SK-N-SH (cell line): ENCODE measurements around the gene CKS1B. TPM values are rescaled to one million over a fixed set of nuclear protein-coding genes. Genes with fewer than 3 reads are reported as not detected.

Source experiments
- CTCF ChIA-PET: fragments of 300-600, 350-600 bp; formaldehyde crosslinking; extraction: SDS; loops from one replicate; lab custom pipeline; 2021; lab: Yijun Ruan, JAX
- POLR2A ChIA-PET: fragments of 350-600 bp; sonication (Branson Sonifier 250); formaldehyde crosslinking; extraction: SDS; loops from one replicate; lab custom pipeline; 2020; ENCODE audit warnings: antibody characterized with exemption, inconsistent platforms; lab: Yijun Ruan, JAX
- DNase-seq: peaks from one replicate; pipeline ENCODE4 v3.0.0; 2012
- H2AFZ ChIP-seq: fragments of 200-600 bp; sonication (generic); 2 replicates; pipeline ENCODE4 v1.8.1; 2016; ENCODE audit warnings: antibody characterized with exemption, mild to moderate bottlenecking, low read depth
- H3F3A ChIP-seq: fragments of 200-600 bp; sonication (generic); replicated peaks from 2 replicates; pipeline ENCODE3; 2016; ENCODE audit warnings: antibody characterized with exemption, mild to moderate bottlenecking; ENCODE audit not compliant: insufficient read depth
- H3K27ac ChIP-seq, 2 experiments: fragments of 200-500 bp in 1 of 2; fragments of 200-600 bp in 1 of 2; sonication (Bioruptor generic) in 1 of 2; sonication (generic), shearing (Covaris generic) in 1 of 2; 2 replicates each; pipeline versions ENCODE4 v1.5.1 to v1.6.1; 2014 to 2016; ENCODE audit warnings: low read depth in 2 of 2, inconsistent platforms in 1 of 2, low read length in 1 of 2, mild to moderate bottlenecking in 1 of 2, mixed read lengths in 1 of 2
- H3K27me3 ChIP-seq: fragments of 200-600 bp; sonication (generic), shearing (Covaris generic); 2 replicates; pipeline ENCODE4 v1.6.1; 2016; ENCODE audit warnings: mixed run types; ENCODE audit not compliant: insufficient read depth
- H3K36me3 ChIP-seq, 2 experiments: fragments of 200-500 bp in 1 of 2; fragments of 200-600 bp in 1 of 2; sonication (Bioruptor generic) in 1 of 2; sonication (generic) in 1 of 2; replicated peaks in 1 of 2; 2 replicates each; pipeline versions ENCODE3 to v1.5.1; 2014 to 2016; ENCODE audit warnings: low read length in 1 of 2, mild to moderate bottlenecking in 1 of 2; ENCODE audit not compliant: insufficient read depth in 2 of 2, control insufficient read depth in 1 of 2
- H3K4me1 ChIP-seq, 2 experiments: fragments of 200-500 bp in 1 of 2; fragments of 200-600 bp in 1 of 2; sonication (Bioruptor generic) in 1 of 2; sonication (generic), shearing (Covaris generic) in 1 of 2; 2 replicates each; pipeline versions ENCODE4 v1.5.1 to v1.6.1; 2014 to 2016; ENCODE audit warnings: low read depth in 1 of 2, low read length in 1 of 2, mixed run types in 1 of 2; ENCODE audit not compliant: insufficient read depth in 2 of 2, control insufficient read depth in 1 of 2
- H3K4me2 ChIP-seq: fragments of 200-600 bp; sonication (generic), shearing (Covaris generic); 2 replicates; pipeline ENCODE4 v1.6.1; 2017; ENCODE audit warnings: mixed run types
- H3K4me3 ChIP-seq, 2 experiments: fragments of 200-500 bp in 1 of 2; fragments of 200-600 bp in 1 of 2; sonication (Bioruptor generic) in 1 of 2; sonication (generic), shearing (Covaris generic) in 1 of 2; 2 replicates each; pipeline versions ENCODE4 v1.5.1 to v1.8.1; 2014 to 2016; ENCODE audit warnings: low read depth in 2 of 2, inconsistent platforms in 1 of 2, low read length in 1 of 2, mild to moderate bottlenecking in 1 of 2, mixed read lengths in 1 of 2, moderate library complexity in 1 of 2
- H3K79me2 ChIP-seq: fragments of 200-600 bp; sonication (generic); 2 replicates; pipeline ENCODE4 v1.8.1; 2017; ENCODE audit warnings: mild to moderate bottlenecking; ENCODE audit not compliant: insufficient read depth
- H3K9ac ChIP-seq: fragments of 200-600 bp; sonication (generic); 2 replicates; pipeline ENCODE4 v1.6.1; 2017; ENCODE audit warnings: mixed run types
- H3K9me2 ChIP-seq: fragments of 200-600 bp; sonication (generic); 2 replicates; pipeline ENCODE4 v1.6.1; 2017; ENCODE audit warnings: mixed run types
- H3K9me3 ChIP-seq: fragments of 200-600 bp; sonication (generic); 2 replicates; pipeline ENCODE4 v1.6.1; 2017; ENCODE audit warnings: mixed run types, mild to moderate bottlenecking, moderate library complexity
- H4K20me1 ChIP-seq: fragments of 200-600 bp; sonication (generic); 2 replicates; pipeline ENCODE4 v1.6.1; 2017; ENCODE audit warnings: mild to moderate bottlenecking, mixed run types; ENCODE audit not compliant: insufficient read depth
- CTCF ChIP-seq: fragments of 200-600 bp; sonication (generic); IDR thresholded peaks from 2 replicates; pipeline ENCODE4 v1.6.1; 2017; ENCODE audit warnings: antibody characterized with exemption, mild to moderate bottlenecking, moderate library complexity
- ELF1 ChIP-seq: IDR thresholded peaks from 2 replicates; pipeline ENCODE4 v1.4.0; 2012
- EZH2phosphoT487 ChIP-seq: fragments of 200-600 bp; sonication (generic); IDR thresholded peaks from 2 replicates; pipeline ENCODE4 v1.6.1; 2017; ENCODE audit warnings: low read depth, mixed run types, mild to moderate bottlenecking, antibody characterized with exemption, moderate library complexity, borderline replicate concordance
- FOSL2 ChIP-seq: IDR thresholded peaks from 2 replicates; pipeline ENCODE4 v1.4.0; 2012; ENCODE audit warnings: low read depth, mild to moderate bottlenecking, moderate library complexity, borderline replicate concordance
- FOXJ3 ChIP-seq: sonication (generic); formaldehyde crosslinking; IDR thresholded peaks from 2 replicates; pipeline ENCODE4 v1.5.1; 2020; ENCODE audit warnings: mild to moderate bottlenecking, missing genetic modification reagents
- FOXM1 ChIP-seq: IDR thresholded peaks from 2 replicates; pipeline ENCODE4 v1.4.0; 2012; ENCODE audit warnings: low read depth, mild to moderate bottlenecking
- IRF3 ChIP-seq: fragments of 150-350 bp; IDR thresholded peaks from 2 replicates; pipeline ENCODE4 v1.6.1; 2016; ENCODE audit warnings: mild to moderate bottlenecking, low read depth, low read length
- JUND ChIP-seq: IDR thresholded peaks from 2 replicates; pipeline ENCODE4 v1.4.0; 2012
- MEF2A ChIP-seq: IDR thresholded peaks from 2 replicates; pipeline ENCODE4 v1.4.0; 2012; ENCODE audit warnings: low read depth, borderline replicate concordance
- RAD21 ChIP-seq: IDR thresholded peaks from 2 replicates; pipeline ENCODE4 v1.6.1; 2012; ENCODE audit warnings: mild to moderate bottlenecking, low read length
- REST ChIP-seq: IDR thresholded peaks from 2 replicates; pipeline ENCODE4 v1.6.1; 2012; ENCODE audit warnings: mild to moderate bottlenecking, low read depth, low read length, moderate library complexity
- SMC3 ChIP-seq: IDR thresholded peaks from 2 replicates; pipeline ENCODE4 v1.6.1; 2012; ENCODE audit warnings: low read depth, low read length, improper control_type of control experiment
- TEAD4 ChIP-seq: IDR thresholded peaks from 2 replicates; pipeline ENCODE4 v1.4.0; 2012; ENCODE audit warnings: mild to moderate bottlenecking, borderline replicate concordance; ENCODE audit not compliant: insufficient read depth
- ZBTB33 ChIP-seq: IDR thresholded peaks from 2 replicates; pipeline ENCODE4 v1.4.0; 2012; ENCODE audit warnings: low read depth, borderline replicate concordance
- WGBS: methylation state at CpG from one replicate; pipeline ENCODE4 v1.1.6; 2017; ENCODE audit warnings: low lambda C conversion rate; 5-methylcytosine and 5-hydroxymethylcytosine counted together
- polyA plus RNA-seq, 3 experiments: library from polyadenylated mRNA; depleted of rRNA; stranded (reverse); fragments of >200 nt; gene quantifications; 2 replicates each; pipeline ENCODE4 v1.2.3, GENCODE V29; 2012

The CKS1B gene
- polyA plus RNA-seq, 1 of the 3 experiments (the other 2 are of a cell fraction): 308 TPM

GRCh38 chr1:154953611-154954038, 20.9 kb upstream of the CKS1B start:
- no peak overlapping the region for H3K4me2 ChIP-seq
- no peak overlapping the region for H3K9ac ChIP-seq
- no peak overlapping the region for H3K27ac ChIP-seq
- CTCF ChIA-PET: interaction anchor here (1.2 to 37.5 kb wide), 5 partner anchors 45 to 284 kb away, joined by 3 to 640 read pairs (median 6); partner anchors contain the start of genes LENEP and ZBTB7B
- peaks cover 0 to 42% of the 10 kb centered on the region in 2 experiments; a peak in 3 of 4 replicates for H3K4me1 ChIP-seq
- H4K20me1 ChIP-seq: no peaks in the 10 kb centered on the region
- TF ChIP-seq EZH2phosphoT487 (no peak), SMC3 (no peak), IRF3 (no peak), CTCF (no peak), RAD21 (no peak), FOXM1 (no peak), ZBTB33 (no peak), TEAD4 (no peak), FOSL2 (no peak), ELF1 (no peak), REST (no peak), MEF2A (no peak), JUND (no peak), FOXJ3 (CRISPR knock-in tag) (no peak)
- TF ChIP-seq, all 33 proteins: peak for 0
- H3K36me3 ChIP-seq: peaks cover 0 to 18% of the 10 kb centered on the region in 2 experiments
- POLR2A ChIA-PET: interaction anchor here (0.6 kb wide), 1 partner anchor 1027 kb away, joined by 7 read pairs; no protein-coding TSS in a partner anchor
- no peak for DNase-seq
- H2AFZ ChIP-seq: no peak overlapping the region
- H3K9me3 ChIP-seq: no peaks in the 10 kb centered on the region
- H3K9me2 ChIP-seq: no peaks in the 10 kb centered on the region
- no peaks in the 10 kb centered on the region for H3K79me2 ChIP-seq
- peaks cover 12% of the 10 kb centered on the region for H3F3A ChIP-seq
- WGBS: 71% methylated on average over 2 of the region's 2 CpGs
- no peaks in the 10 kb centered on the region for H3K27me3 ChIP-seq
- no peak overlapping the region for H3K4me3 ChIP-seq
